ENCODE results near the gene MLC1. TPM values are rescaled to one million over a fixed set of nuclear protein-coding genes. Genes with fewer than 3 reads are reported as not detected.

The MLC1 gene
- total and polyA plus RNA-seq, 9 donors = 0.11 to 1.1 (median 0.35) TPM; not detected in 2

DNA sequence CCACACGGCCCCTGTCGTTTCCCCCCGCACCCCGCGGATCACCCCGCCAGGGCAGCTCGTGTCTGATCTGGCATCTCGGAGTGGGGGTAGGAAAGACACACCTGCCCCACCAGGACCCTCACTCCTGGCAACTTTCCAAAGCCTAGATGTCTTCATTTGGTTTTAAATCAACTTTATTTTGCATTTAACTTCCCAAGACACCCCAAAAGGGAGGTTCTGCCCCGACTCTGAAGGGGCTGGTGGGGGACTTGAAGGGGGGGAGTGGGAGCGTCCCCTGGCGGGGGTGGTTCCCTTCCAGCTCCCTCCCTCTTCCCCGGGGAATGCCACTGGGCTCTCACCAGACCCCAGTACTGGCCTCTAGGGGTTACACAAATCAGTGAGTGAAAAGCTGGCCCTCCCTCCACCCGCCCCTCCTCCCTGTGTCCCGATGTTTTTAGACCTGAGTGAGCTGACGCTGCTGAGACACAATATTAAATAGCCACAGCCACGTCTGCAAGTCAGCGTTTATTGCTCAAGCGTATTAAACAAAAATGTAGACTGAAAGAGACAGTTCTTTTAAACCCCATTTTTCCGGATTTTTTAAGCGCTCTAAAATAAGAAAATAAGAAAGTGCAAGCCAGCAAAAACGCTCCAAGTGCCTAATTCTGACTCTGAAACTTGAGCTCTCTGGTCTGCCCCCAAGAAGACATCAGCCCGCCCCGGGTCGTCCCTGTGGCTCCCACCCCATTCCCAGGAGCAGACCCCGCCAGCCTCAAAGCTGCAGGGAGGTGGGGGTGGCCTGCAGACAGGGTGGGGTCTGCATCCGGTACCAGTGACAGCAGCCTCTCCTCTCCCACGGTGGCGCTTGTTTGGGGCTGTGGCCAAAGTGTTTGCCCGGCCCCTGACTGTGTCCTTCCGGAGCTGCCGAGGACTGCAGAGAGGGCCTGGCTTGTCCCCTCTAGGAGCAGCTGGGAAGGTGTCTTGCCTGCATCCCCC lies 26.0 kb downstream of the MLC1 start:
- no peaks in the 10 kb centered on the region for H3K36me3 ChIP-seq
- no peak for TF ChIP-seq POLR2A (IDR thresholded peaks at IDR 0.05)
- no peak for TF ChIP-seq EP300 (IDR thresholded peaks at IDR 0.05)
- TF ChIP-seq, protein P1, sequence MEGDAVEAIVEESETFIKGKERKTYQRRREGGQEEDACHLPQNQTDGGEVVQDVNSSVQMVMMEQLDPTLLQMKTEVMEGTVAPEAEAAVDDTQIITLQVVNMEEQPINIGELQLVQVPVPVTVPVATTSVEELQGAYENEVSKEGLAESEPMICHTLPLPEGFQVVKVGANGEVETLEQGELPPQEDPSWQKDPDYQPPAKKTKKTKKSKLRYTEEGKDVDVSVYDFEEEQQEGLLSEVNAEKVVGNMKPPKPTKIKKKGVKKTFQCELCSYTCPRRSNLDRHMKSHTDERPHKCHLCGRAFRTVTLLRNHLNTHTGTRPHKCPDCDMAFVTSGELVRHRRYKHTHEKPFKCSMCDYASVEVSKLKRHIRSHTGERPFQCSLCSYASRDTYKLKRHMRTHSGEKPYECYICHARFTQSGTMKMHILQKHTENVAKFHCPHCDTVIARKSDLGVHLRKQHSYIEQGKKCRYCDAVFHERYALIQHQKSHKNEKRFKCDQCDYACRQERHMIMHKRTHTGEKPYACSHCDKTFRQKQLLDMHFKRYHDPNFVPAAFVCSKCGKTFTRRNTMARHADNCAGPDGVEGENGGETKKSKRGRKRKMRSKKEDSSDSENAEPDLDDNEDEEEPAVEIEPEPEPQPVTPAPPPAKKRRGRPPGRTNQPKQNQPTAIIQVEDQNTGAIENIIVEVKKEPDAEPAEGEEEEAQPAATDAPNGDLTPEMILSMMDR (IDR thresholded peaks at IDR 0.05) = no peak
- no peak overlapping the region for H3K4me3 ChIP-seq
- H3K4me1 ChIP-seq (ENCODE audit: insufficient read depth) = peaks cover 4% of the 10 kb centered on the region
- no peak overlapping the region for H3K27ac ChIP-seq
- intact Hi-C loops (cut with DNase I) = no loop called here
- DNase-seq = no peak
- no peaks in the 10 kb centered on the region for H3K9me3 ChIP-seq
- no peaks in the 10 kb centered on the region for H3K27me3 ChIP-seq
- WGBS, 3 donors = 6 to 10% (median 7%) methylated on average over 25 to 31 of the region's 31 CpGs

DNA sequence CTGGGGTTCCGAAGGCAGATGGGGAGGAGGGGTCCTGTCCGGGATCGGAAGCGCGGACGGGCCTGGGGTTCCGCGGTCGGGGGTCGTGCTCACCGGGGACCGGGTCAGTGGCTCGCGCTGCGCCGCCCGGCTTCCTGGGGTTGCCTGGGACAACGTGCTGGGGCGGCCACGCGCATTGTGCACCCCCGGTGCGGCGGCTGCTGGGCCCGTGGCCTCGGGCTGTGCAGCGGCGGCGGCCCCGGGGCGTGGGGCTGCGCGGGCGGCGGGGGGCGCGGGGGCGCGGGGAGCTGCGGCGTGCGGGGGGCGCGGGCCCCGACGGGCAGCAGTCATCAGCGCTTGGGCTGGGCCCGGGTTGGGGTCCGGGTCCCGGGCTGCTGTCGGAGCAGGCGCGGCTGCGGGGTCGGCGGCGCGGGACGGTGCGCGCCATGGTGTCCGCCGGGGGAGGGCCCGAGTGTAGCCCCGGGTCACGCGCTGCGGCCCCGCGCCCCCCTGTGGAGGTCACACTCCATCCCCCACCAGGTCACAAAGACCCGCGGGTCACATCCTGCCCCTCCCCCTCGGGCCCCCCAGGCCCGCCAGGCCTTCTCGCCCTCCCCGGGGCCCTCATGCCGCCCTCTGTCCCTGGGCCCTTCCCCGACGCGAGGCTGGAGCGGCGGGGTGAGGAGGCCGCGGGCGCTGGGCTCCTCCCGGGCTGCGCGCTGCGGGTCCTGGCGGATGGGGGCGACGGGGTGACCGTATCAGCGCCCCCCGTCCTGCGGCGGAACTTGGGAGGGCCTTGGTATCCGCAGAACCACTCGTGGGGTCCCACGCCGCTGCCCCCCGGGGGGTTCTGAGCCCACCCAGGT lies 26.9 kb downstream of the MLC1 start, which contains the start of gene TTLL8:
Gene TTLL8, minus strand, starts transcription at position 238 of the 845 bp plus-strand sequence.
- Histone ChIP-seq H3K4me3 (no peak within 1 kb of the TSS), H3K27ac (no peak within 1 kb of the TSS), H3K27me3 (no peaks in the 10 kb centered on the region), H3K4me1 (ENCODE audit: insufficient read depth) (peaks cover 4% of the 10 kb centered on the region), H3K9me3 (no peaks in the 10 kb centered on the region), H3K36me3 (no peaks in the 10 kb centered on the region)
- intact Hi-C loops (cut with DNase I) = no loop called here
- no peak for DNase-seq
- TF ChIP-seq, protein P1 (IDR thresholded peaks at IDR 0.05) = no peak
- TF ChIP-seq POLR2A (IDR thresholded peaks at IDR 0.05) (no peak), EP300 (IDR thresholded peaks at IDR 0.05) (no peak)
- WGBS, 3 donors = 5 to 13% (median 7%) methylated on average over 39 to 102 of the region's 102 CpGs

DNA sequence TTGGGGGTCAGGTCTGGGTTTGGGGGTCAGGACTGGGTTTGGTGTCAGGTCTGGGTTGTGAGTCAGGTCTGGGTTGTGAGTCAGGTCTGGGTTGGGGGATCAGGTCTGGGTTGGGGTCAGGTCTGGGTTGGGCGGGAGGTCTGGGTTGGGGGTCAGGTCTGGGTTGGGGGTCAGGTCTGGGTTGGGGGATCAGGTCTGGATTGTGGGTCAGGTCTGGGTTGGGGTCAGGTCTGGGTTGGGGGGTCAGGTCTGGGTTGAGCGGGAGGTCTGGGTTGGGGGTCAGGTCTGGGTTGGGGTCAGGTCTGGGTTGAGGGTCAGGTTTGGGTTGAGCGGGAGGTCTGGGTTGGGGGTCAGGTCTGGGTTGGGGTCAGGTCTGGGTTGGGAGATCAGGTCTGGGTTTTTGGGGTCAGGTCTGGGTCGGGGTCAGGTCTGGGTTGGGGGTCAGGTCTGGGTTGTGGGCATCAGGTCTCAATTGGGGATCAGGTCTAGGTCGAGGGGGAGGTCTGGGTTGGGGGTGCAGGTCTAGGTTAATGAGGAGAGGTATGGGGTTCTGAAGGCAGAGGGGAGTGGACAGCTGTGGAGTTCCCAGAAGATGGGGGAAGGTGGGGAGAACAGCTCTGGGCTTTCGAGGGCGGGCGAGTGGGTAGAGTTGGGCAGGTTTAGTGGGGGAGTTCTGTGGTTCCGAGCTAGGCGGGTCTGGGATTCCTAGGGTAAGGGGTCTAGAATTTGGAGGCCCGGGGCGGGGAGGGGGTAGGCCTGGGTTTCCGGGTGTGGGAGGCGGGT lies 27.8 kb downstream of the MLC1 start:
- intact Hi-C loops (cut with DNase I) = no loop called here
- TF ChIP-seq POLR2A (IDR thresholded peaks at IDR 0.05) = no peak
- TF ChIP-seq, protein P1 (IDR thresholded peaks at IDR 0.05) = no peak
- no peak for TF ChIP-seq EP300 (IDR thresholded peaks at IDR 0.05)
- peaks cover 4% of the 10 kb centered on the region for H3K4me1 ChIP-seq (ENCODE audit: insufficient read depth)
- DNase-seq = no peak
- H3K27ac ChIP-seq = no peak overlapping the region
- H3K4me3 ChIP-seq = no peak overlapping the region
- WGBS, 3 donors = 74 to 82% (median 80%) methylated on average over 14 of the region's 14 CpGs
- no peaks in the 10 kb centered on the region for H3K27me3 ChIP-seq
- H3K36me3 ChIP-seq = no peaks in the 10 kb centered on the region
- no peaks in the 10 kb centered on the region for H3K9me3 ChIP-seq
